ENCODE results near the gene ZSWIM9.

- TF ChIP-seq CTCF (IDR thresholded peaks at IDR 0.05) = no peak
- TF ChIP-seq POLR2A (IDR thresholded peaks at IDR 0.05) = no peak
Measured at GRCh38 chr19:48136547-48136946, 33.9 kb upstream of the ZSWIM9 start.

Measured in thyroid gland (tissue), 4 donors.